ENCODE results near the gene RNF212B. TPM values are rescaled to one million over a fixed set of nuclear protein-coding genes. Genes with fewer than 3 reads are reported as not detected.

RNF212B gene
- total and polyA plus RNA-seq, 2 of the 13 experiments (the other 11 are each of a cell fraction or from before 2014, with no cell fraction given), result 0.05 TPM; not detected in 1

- TF ChIP-seq, protein P1, sequence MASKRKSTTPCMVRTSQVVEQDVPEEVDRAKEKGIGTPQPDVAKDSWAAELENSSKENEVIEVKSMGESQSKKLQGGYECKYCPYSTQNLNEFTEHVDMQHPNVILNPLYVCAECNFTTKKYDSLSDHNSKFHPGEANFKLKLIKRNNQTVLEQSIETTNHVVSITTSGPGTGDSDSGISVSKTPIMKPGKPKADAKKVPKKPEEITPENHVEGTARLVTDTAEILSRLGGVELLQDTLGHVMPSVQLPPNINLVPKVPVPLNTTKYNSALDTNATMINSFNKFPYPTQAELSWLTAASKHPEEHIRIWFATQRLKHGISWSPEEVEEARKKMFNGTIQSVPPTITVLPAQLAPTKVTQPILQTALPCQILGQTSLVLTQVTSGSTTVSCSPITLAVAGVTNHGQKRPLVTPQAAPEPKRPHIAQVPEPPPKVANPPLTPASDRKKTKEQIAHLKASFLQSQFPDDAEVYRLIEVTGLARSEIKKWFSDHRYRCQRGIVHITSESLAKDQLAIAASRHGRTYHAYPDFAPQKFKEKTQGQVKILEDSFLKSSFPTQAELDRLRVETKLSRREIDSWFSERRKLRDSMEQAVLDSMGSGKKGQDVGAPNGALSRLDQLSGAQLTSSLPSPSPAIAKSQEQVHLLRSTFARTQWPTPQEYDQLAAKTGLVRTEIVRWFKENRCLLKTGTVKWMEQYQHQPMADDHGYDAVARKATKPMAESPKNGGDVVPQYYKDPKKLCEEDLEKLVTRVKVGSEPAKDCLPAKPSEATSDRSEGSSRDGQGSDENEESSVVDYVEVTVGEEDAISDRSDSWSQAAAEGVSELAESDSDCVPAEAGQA (IDR thresholded peaks at IDR 0.05; ENCODE audit: low read depth), result peak; percentile 2; the same call in 1 of the 2 replicates
- TF ChIP-seq, protein P1 (CRISPR knock-in tag; IDR thresholded peaks at IDR 0.05; ENCODE audit: borderline replicate concordance), result 0 out of 2 replicates have a peak, but pooled peaks have one; percentile 74
- TF ChIP-seq ZNF747 (CRISPR knock-in tag; IDR thresholded peaks at IDR 0.05; ENCODE audit: borderline replicate concordance) (peak; percentile 84; the same call in 1 of the 2 replicates), HMGXB3 (CRISPR knock-in tag; IDR thresholded peaks at IDR 0.05; ENCODE audit: borderline replicate concordance) (no peak), SSRP1 (CRISPR knock-in tag; IDR thresholded peaks at IDR 0.05) (no peak), MBNL3 (CRISPR knock-in tag; conservative IDR thresholded peaks at IDR 0.05) (no peak), ZBTB40 (IDR thresholded peaks at IDR 0.05) (no peak), ZBTB40 (CRISPR knock-in tag; IDR thresholded peaks at IDR 0.05) (peak; percentile 60; the same call in 1 of the 2 replicates)
Measured at GRCh38 chr14:23286020-23286901, 48.5 kb downstream of the RNF212B start, which contains the start of gene HOMEZ (continued).

Data from HepG2 (cell line).